ENCODE measurements around the gene DAB2IP. TPM values are rescaled to one million over a fixed set of nuclear protein-coding genes. Genes with fewer than 3 reads are reported as not detected.

The DAB2IP gene
- total RNA-seq, 2 donors from 2014 or later: 70.7 to 71.0 TPM

DNA sequence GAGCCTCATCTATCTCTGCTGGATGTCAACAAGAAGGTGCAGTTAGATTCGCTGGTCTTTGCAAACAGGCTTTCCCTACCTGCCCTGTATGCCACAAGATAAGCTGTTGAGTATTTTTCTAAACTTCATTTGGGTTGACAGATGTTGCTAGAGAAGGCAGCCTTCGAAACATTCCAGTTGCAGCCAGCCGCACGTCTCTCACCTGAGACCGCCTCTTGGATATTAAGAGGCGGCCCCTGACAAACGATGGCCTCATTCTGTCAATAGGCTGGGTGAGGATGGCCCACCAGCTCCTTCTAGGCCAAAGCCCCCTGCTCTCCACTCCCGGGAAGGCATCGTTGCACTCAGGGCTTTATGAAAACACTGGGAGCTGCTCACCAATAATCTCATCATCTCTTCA is 181.6 kb downstream of the DAB2IP start:
- peaks cover 19% of the 10 kb centered on the region for H3K27me3 ChIP-seq (ENCODE audit: control insufficient read depth, insufficient read depth, low read length, poor library complexity, severe bottlenecking)
- no peak overlapping the region for H3K27ac ChIP-seq (ENCODE audit: low read depth, low read length)
- TF ChIP-seq, protein P1, sequence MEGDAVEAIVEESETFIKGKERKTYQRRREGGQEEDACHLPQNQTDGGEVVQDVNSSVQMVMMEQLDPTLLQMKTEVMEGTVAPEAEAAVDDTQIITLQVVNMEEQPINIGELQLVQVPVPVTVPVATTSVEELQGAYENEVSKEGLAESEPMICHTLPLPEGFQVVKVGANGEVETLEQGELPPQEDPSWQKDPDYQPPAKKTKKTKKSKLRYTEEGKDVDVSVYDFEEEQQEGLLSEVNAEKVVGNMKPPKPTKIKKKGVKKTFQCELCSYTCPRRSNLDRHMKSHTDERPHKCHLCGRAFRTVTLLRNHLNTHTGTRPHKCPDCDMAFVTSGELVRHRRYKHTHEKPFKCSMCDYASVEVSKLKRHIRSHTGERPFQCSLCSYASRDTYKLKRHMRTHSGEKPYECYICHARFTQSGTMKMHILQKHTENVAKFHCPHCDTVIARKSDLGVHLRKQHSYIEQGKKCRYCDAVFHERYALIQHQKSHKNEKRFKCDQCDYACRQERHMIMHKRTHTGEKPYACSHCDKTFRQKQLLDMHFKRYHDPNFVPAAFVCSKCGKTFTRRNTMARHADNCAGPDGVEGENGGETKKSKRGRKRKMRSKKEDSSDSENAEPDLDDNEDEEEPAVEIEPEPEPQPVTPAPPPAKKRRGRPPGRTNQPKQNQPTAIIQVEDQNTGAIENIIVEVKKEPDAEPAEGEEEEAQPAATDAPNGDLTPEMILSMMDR (conservative IDR thresholded peaks at IDR 0.05): no peak
- 91 to 93% methylated on average over 2 to 9 of the region's 9 CpGs for WGBS, 2 experiments (ENCODE audit: insufficient coverage in 1 of 2, insufficient read length in 1 of 2)
- H3K27ac Mint-ChIP-seq: no peak overlapping the region
- H3K9me3 ChIP-seq (ENCODE audit: control insufficient read depth, low read length): no peaks in the 10 kb centered on the region
- H3K36me3 ChIP-seq (ENCODE audit: control insufficient read depth, insufficient read depth, low read length): no peaks in the 10 kb centered on the region
- H3K36me3 Mint-ChIP-seq (ENCODE audit: low read depth): no peaks in the 10 kb centered on the region
- no peaks in the 10 kb centered on the region for H3K4me1 ChIP-seq (ENCODE audit: control insufficient read depth, insufficient read depth, low read length)
- peaks cover 23% of the 10 kb centered on the region for H3K4me1 Mint-ChIP-seq
- H3K9me3 Mint-ChIP-seq: no peaks in the 10 kb centered on the region
- H3K4me3 Mint-ChIP-seq: no peak overlapping the region
- peaks cover 6% of the 10 kb centered on the region for H3K27me3 Mint-ChIP-seq (ENCODE audit: insufficient read depth)
- H3K9ac ChIP-seq (ENCODE audit: extremely low read depth, low read length, poor library complexity, severe bottlenecking): no peak overlapping the region
- peak; percentile 23 for DNase-seq
- no peak overlapping the region for H3K4me3 ChIP-seq (ENCODE audit: low read length)

Other genes starting within 250 kb of the DAB2IP start
- gene GGTA1, start 151.8 kb upstream of the DAB2IP start, total RNA-seq: not detected